IPS DF 4.7 (cell line): Measurements from ENCODE around the gene AGXT2.
"Not testable (repeated sequence)": the region's sequence is repeated elsewhere in the genome, so short reads cannot be mapped to it uniquely, and the experiment has no call there.

Experiments
- DNase-seq: peaks from one replicate; pipeline ENCODE4 v3.0.0-alpha.2; 2013; ENCODE audit warnings: low spot score; ENCODE audit errors: extremely low read depth

The AGXT2 gene

DNA sequence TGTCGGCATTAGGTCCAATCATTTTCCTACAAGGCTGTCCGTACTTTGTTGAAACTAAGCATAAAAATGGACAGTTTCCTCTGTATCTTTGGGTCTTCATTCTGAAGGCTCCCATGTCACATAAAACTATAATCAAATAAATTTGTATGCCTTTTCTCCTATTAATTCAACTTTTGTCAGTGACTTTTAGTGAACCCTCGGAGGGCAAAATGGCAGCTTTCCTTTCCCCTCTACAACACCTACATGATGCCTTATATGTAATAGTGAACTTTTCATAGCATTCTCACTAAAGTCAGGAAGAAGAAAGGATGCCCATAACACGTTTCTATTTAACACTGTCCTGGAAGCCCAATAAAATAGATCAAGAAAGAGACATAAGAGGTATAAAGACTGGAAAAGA, 5.1 kb upstream of the AGXT2 start:
- no peak for DNase-seq

DNA sequence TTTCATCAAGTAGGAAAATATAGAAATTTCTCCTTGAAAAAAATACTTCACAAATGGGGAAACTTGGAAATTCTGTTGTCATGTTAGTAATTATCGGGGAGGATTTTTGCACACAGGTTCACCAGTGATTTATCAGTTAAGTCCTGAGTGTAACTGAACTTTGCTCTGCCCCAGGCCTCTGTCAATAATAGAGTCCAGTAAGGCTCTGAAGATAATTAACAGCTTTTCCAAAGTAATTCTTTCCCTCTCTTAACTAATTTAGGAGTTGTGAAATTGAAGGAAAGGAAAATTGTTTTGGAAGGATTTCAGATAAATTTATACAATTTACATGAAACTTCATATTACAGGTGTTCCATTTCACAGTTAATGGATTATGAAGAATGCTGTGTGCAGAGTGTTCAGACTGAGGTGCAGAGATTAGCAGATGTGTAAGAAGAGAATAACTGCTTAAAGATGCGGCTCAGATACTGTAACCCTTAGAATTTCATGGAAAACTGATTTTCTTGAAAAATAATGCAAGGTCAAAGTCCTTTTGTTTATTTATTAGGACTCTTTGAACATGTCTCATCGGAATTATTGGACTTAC, 2.9 kb upstream of the AGXT2 start:
- no peak for DNase-seq

GRCh38 chr5:35048910-35049309, 1.2 kb upstream of the AGXT2 start:
- DNase-seq = no peak

DNA sequence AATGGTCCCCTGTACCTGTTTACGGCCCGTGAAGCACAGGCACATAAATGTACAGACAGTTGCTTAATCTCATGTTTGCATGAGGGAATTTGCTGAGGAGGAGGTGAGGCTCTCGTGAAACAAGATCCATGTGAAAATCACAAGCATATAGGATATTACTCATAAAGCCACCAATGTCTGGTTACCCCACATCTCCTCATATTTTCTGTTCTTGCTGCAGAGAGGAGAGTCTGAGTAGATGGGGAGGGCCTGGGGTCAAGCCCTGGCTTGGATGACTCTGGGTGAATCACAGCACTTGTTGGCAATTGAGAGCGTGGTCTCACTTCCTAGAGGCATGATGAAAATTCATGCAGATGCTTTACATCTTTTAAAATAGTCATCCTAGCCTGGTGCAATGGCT, 975 bp downstream of the AGXT2 start:
- no peak for DNase-seq

- DNase-seq = no peak
These were observed 2.5 kb downstream of the AGXT2 start for GRCh38 chr5:35045280-35045679.

DNA sequence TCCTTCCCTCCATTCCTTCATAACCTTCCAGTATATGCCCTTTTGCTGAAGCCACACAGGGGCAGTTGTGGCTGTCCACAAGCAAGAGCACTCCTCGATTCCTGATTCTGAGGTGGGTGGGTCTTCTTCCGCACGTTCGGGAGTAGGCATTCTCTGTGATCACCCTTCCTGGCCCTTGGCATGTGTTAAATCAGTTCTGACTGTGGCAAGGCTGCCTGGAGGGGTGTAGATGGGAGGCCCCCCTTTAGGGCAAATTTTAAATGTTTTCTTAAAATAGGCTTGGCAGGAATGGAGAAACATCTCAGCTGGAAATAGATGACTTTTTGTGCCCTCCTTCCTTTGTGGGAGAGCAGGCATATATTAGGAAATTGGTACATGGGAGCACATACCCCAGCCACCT, 3.1 kb downstream of the AGXT2 start:
- no peak for DNase-seq

- no peak for DNase-seq
These were observed 5.0 kb downstream of the AGXT2 start for GRCh38 chr5:35042781-35043180.

- DNase-seq = no peak
These were observed 6.5 kb downstream of the AGXT2 start for GRCh38 chr5:35041261-35041660.

DNA sequence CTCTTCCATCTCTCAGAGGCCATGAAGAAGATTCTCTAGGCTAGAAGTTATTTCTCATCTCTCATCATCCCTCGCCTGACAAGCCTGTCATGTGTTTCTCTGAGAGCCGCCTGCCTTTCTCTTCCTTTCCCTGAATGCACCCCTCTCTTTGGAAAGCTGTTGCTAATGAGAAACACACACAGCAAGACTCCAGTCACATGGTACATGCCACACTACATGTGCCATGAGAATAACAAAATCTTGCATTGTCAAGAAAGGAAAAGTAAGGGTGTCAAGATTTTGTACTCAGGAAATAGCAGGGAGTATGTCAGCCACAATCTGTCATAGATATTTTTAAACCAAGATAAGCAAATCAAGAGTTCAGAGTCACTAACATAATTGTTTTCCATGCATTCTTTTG, 8.9 kb downstream of the AGXT2 start:
- DNase-seq = no peak

- DNase-seq = no peak
These were observed 11.2 kb downstream of the AGXT2 start for GRCh38 chr5:35036536-35036935.

GRCh38 chr5:35035929-35036328, 11.8 kb downstream of the AGXT2 start:
- DNase-seq = not testable (repeated sequence)

DNA sequence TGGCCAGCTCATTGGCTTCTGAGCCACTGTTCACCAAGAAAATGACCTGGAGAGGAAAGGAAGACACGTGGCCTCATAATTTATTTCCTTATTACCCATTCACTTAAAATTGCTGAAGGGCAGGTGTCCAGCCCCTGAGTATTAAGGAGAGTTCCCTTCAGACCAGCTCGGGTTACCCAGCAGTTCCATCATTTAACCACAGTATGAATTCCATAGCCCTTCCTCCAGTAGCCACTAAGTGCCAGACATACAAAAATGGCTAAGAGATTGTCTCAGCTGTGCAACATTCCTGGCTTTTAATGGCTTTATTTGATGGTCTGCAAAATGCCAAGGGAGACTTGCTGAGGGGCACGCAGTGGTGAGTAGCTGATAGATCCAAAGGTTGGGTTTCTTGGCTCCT, 12.5 kb downstream of the AGXT2 start:
- DNase-seq = no peak

DNA sequence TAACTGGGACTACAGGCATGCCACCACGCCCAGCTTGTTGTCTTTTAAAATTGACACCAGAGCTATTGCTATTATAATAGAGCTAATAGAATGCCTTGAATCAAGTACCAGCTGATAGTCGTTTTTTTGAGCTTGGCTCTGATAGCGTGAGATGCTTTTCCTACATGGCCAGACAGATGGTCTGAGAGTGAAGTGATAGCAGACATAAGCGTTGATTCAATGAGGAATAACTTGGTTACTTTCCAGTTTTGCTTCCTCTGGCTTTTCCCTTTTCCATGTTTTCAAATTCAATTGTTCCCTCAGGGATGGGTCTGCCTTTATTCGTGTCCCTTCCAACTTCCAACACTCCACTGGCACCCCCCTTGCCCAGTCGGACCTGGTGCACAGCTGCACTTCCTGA, 15.4 kb downstream of the AGXT2 start:
- DNase-seq = no peak

DNA sequence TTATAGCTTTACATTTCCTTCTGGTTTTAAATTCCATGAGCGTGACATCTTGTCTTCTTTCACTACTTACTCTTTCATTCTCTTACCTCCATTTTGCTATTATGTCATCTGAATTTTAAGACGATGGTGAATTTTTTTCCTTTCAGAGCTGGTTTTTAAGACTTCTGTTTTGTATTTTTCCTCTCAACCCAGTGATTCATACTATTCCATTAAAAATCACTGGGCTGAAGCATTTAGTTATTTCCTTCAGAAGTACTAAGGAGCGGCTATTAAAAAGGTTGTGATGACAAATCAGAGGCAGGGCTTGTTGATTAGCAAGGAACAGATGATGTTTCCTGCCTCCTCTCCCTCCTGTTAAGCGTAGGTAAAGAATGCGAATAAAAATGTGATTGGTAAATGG, 16.5 kb downstream of the AGXT2 start:
- DNase-seq = no peak

DNA sequence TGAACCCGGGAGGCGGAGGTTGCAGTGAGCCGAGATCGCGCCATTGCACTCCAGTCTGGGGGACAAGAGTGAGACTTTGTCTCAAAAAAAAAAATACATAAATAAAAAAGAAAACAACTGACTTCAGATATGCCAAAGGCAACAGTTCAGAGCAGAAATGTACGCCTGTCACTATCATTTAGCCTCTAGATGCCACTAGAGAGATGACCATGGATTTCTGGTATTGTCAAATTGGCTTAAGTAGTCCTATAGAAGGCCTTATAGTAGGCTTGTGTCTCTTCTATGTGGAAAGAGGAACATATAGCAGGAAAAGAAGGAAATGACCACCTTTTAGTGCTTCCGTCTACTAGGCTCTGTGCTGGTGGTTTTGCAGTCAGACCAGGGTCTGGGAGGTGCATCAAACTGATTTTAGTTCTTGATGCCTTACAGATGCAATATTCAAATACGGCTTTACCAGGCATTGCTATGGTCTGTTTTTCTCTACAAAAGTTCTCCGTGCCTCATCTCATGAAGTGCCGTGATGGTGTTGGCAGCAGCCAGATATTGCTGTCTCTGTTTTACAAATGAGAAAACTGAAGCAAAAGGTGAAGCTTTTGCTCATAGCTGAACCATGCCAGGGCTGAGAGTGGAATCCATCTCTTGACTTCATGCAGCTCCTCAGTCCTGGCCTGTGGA, 17.2 kb downstream of the AGXT2 start:
- DNase-seq = no peak

DNA sequence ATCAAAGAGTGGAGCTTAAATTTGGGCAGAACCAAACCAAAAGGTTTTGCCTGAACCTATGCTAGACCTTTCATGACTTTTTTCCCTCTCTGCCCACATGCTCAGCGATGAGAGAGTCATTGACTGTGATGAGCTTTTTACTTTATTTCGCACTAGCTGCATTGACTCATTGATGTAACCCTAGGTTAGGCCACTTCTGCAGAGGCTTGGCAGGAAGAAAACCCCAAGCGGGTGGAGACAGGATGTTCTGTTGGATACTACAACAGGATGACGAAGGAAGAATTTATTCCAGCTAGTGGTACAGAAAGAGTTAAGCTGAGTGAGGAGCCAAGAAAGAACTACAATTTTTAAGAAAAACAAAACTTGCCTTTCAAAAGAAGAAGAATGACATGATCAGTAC, 18.4 kb downstream of the AGXT2 start:
- DNase-seq = no peak

- no peak for DNase-seq
These were observed 20.8 kb downstream of the AGXT2 start for GRCh38 chr5:35026941-35027340.

GRCh38 chr5:35026280-35026840, 21.4 kb downstream of the AGXT2 start:
- no peak for DNase-seq

DNA sequence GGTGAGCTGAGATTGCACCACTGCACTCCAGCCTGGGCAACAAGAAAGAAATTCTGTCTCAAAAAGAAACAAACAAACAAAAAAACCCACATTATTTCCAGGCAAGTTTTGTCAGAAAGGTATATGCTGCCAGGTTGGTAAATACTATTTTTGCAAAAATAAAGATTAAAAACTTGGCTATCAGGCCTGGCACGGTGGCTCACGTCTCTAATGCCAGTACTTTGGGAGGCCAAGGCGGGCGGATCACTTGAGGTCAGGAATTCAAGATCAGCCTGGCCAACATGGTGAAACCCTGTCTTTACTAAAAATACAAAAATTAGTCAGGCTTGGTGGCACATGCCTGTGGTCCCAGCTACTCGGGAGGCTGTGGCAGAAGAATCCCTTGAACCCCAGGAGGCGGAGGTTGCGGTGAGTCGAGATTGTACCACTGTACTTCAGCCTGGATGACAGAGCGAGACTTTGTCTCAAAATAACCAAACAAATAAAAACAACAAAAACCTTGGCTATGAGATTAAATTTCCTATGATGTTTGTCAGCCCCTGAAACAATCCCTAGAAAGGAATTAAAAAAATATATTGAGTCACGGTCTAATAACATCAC, 22.7 kb downstream of the AGXT2 start:
- DNase-seq = no peak

- no peak for DNase-seq
These were observed 24.2 kb downstream of the AGXT2 start for GRCh38 chr5:35023391-35024178.

DNA sequence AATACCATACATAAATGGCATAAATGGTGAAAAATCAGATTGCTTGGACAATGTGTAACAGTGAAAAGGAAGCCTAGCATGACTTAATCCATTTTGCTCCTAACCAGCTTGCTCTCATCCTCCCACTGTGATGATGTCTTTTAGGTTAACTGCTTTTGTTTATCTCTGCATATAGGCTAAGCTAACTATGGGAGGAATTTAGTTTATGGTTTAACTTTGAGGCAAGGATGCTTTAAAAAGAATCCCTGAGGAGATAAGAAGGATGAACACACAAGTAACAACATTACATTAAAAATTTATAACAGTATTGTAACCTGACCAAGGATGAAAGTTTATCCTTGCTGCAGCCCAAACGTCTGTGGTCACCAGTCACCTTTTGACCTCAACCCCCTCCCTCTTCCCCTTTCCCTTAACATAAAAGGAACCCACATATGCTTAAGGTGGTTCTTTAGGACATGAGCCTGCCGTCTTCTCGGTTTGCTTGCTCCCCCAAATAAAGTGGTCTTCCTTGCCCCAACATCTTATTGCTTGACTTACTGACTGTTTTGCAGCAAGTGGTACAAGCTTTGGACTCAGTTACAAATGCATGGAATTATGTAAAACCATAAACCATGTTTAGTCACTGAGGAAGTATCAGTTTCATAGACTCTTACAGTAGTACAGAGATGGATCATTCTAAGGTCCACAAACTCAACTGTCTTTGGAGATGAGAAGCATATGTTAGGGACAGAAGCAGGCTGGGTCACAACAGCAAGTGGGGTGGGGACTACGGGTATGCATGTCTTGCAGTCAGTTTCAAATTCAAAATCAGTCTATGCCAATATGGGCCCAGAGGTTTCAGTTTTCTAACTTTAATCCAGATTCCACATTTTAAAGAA, 31.3 kb downstream of the AGXT2 start:
- DNase-seq = no peak
